Measurements from ENCODE around the gene UBE2D3.

Gene UBE2D3

GRCh38 chr4:102807345-102807744 is 20.0 kb downstream of the UBE2D3 start:
- no peak for DNase-seq (ENCODE audit: low read depth)

GRCh38 chr4:102799816-102800215 is 27.5 kb downstream of the UBE2D3 start:
- DNase-seq (ENCODE audit: low read depth): peak; percentile 80
- no peak overlapping the region for H3K4me3 ChIP-seq (ENCODE audit: low read depth, low read length)

More at GRCh38 chr4:102807345-102807744, 20.0 kb downstream of the UBE2D3 start:
- no peak overlapping the region for H3K4me3 ChIP-seq (ENCODE audit: low read depth, low read length)

DNA sequence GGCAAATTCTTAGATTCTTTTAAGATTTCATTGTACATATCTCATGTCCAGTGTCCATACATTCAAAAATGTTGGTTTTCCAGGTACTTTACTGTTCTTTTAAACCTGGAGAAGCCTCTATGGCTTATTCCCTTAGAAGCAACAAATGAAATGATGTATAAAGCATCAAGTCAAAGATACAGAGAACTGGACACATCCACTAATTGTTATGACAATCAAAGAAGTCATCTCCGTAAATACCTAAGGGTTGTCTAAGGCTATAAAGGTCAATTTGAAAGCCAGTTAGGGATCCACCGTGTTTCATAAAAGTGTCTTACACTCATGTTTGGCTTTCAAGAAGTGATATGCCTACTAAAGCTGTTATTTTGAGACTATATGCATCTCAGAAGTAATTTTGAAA is 32.4 kb downstream of the UBE2D3 start:
- DNase-seq (ENCODE audit: low read depth): no peak
- H3K4me3 ChIP-seq (ENCODE audit: low read depth, low read length): no peak overlapping the region

DNA sequence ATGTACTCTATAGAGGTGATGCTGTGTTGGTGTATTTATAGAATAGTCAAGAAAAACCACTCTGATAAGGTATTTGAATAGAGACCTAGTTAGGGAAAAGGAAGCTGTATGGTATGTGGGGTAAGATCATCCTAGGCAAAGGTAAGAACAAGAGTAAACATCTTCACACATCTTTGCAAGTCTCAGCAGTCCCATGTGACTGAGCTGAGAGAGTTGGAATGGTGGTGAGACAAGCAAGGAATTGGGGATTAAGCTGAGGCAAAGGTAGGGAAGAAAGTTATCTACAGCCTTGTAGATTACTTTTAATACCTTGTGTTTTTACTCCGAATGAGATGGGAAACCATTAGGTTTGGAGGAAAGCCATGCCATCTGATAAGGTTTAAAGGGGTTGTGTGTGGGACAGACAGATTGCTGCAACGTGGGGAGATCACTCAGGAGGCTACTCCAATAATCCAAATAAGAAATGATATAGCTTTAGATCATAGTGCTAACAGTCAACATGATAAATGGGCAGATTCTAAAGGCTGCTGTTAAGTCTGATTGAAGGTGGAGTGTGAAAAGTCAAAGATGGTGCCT is 34.9 kb downstream of the UBE2D3 start:
- no peak overlapping the region for H3K4me3 ChIP-seq (ENCODE audit: low read depth, low read length)
- no peak for DNase-seq (ENCODE audit: low read depth)

GRCh38 chr4:102791318-102791835 is 36.0 kb downstream of the UBE2D3 start:
- DNase-seq (ENCODE audit: low read depth): no peak
- H3K4me3 ChIP-seq (ENCODE audit: low read depth, low read length): no peak overlapping the region

GRCh38 chr4:102789317-102789717 is 38.0 kb downstream of the UBE2D3 start:
- H3K4me3 ChIP-seq (ENCODE audit: low read depth, low read length): no peak overlapping the region
- DNase-seq (ENCODE audit: low read depth): peak; percentile 43

DNA sequence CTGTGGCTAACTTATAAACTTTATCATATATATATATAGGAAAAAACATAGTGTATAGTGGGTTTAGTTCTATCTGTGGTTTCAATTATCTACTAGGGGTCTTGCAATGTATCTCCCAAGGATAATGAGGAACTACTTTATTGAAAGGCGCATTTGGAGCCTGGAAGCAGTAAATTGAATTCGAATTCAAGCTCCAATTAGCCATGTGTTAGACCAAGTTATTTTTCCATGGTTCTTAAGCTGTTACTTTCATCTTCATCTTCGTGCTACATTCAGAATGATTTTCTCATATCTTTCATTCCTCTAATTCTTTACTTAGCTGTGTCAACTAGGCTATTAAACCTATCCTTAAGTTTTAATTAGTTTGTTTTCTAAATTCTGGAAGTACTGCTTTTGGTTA is 39.4 kb downstream of the UBE2D3 start:
- DNase-seq (ENCODE audit: low read depth): no peak
- no peak overlapping the region for H3K4me3 ChIP-seq (ENCODE audit: low read depth, low read length)

GRCh38 chr4:102787096-102787881 is 40.1 kb downstream of the UBE2D3 start:
- no peak overlapping the region for H3K4me3 ChIP-seq (ENCODE audit: low read depth, low read length)
- peak; percentile 60 for DNase-seq (ENCODE audit: low read depth)

DNA sequence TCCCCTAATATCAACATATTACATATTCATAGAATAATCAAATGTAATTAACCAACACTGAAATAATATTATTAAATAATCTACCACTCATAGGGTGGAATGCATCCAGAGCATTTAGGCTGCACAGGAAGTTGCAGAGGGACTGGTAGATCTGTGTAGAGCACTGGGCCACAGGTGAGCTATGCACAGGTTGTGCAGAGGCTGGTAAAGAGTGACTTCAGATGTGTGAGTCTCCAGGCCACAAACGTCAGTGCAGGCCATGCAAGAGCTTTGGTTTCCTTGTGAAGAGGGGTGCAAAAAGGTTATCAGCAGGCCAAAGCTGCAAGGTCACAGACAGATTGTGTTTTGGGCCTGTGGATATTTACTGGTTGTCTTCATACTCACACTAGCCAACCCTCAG is 41.1 kb downstream of the UBE2D3 start:
- no peak for DNase-seq (ENCODE audit: low read depth)
- H3K4me3 ChIP-seq (ENCODE audit: low read depth, low read length): no peak overlapping the region

DNA sequence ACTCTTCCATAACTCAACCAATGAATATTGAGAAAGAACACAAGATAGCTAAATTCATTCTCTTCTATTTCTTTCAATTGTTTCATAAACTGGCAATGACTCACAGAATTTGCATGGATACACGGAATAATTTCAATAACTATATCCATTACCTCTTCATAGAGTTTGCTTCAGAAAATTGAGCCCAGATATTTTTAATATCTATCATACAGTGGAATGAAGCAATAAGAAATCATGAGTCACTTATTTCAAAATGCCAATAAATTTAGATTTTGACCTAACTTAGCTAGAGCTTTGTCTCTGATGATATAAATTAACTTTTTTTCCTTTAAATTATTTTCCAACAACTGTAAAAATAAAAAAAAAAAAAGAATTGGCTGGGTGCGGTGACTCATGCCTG is 44.3 kb downstream of the UBE2D3 start:
- no peak overlapping the region for H3K4me3 ChIP-seq (ENCODE audit: low read depth, low read length)
- DNase-seq (ENCODE audit: low read depth): no peak

DNA sequence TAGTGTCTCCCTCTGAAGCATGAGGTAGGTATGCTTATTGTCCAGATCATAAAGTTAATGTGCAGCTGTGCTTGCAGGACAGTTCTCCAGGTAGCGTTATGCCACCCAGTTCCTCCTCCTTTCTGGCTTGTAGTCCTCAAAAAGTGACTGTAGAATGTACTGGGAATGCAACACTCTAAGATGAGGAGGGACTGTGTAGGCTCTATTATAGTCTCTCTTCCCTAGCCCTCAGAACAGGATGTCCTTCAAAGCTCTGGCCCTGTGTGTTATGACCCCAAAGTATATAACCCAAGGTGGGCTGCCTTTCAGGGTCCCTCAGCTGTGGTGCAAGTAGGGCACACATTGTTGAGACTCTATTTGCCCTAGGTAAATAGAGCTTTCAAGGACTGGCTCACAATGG is 45.8 kb downstream of the UBE2D3 start:
- DNase-seq (ENCODE audit: low read depth): no peak
- no peak overlapping the region for H3K4me3 ChIP-seq (ENCODE audit: low read depth, low read length)

DNA sequence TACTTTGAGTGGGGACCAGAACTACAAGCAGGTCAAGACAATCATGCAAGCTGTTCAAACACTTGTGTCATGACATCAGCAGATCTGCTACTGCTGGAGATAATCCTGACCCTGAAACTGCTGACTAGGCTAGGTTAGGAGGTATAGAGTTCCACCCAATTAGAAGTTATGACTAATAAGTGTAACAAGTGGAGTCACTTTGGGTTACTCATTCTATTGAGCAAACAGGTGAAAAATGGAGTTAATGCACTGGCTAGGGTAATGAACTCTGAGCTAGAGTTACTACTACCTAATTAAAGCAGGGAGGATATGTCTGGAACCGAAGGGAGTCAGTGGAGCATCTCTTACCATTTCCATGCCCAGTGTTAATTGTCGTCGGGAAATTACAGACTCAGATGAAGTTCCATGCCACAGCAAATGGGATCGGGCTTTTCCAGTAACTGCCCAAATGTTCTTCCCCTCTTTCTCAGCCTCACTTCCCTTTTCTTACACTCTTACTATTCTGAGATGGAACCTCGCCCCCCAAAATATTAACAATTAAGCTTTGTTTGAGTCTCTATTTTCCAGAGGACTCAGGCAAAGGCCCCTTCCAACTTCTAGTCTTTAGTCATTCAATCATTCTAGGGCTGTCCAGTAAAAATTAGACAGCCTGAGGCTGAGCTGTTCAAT is 46.7 kb downstream of the UBE2D3 start:
- peak; percentile 21 for DNase-seq (ENCODE audit: low read depth)
- H3K4me3 ChIP-seq (ENCODE audit: low read depth, low read length): no peak overlapping the region

DNA sequence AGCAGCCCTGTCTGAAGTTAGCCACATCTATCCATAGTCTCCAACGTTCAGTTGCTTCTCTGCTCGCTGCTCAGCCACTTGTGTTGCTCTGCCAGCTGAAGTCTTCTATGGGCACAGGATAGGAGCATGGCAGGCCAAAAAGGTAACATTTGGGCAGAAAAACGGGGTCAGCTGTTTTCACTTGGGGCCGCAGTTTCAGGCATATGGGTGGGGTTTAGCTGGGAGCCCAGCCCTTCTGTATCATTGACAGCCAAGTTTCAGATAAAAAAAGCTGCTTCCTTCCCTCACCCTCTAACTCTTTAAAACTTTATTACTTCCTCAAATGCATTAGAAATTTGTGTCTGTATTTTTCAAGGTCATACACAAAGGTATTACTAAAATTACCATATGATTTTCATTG is 48.1 kb downstream of the UBE2D3 start:
- H3K4me3 ChIP-seq (ENCODE audit: low read depth, low read length): no peak overlapping the region
- DNase-seq (ENCODE audit: low read depth): no peak

DNA sequence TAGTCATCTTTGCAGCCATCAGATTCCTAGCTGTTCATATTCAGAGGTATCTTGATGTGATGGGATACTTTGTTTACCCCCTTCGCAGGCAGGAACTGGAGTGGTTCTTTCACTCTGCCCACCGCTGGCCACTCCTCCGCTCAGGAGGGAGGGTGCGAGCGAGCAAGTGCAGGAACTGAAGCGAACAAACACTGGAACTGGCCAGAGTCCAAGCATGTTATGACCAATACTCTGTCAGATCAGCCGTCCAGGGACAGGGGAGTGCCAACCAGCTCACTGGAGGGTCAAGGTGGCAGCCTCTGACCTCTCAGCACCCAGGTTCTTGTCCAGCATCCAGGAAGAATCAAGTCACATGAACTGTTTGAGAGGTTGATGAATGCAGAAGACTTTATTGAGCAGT is 48.6 kb downstream of the UBE2D3 start:
- DNase-seq (ENCODE audit: low read depth): no peak
- no peak overlapping the region for H3K4me3 ChIP-seq (ENCODE audit: low read depth, low read length)

DNA sequence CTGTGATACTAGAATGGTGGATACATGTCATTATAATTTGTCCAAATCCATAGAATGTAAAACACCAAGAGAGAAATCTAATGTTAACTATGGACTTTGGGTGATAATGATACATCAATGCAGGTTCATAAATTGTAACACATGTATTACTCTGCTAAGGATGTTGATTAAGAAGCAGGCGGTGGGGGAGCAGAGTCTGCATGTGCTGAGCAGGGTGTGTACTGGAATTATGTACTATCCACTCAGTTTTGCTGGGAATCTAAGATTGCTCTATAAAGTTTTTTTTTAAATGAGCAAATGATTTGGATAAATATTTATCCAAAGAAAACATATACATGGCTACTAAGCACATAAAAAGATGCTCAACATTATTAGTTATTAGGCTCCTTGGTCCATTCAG is 51.5 kb downstream of the UBE2D3 start:
- no peak overlapping the region for H3K4me3 ChIP-seq (ENCODE audit: low read depth, low read length)
- DNase-seq (ENCODE audit: low read depth): no peak

DNA sequence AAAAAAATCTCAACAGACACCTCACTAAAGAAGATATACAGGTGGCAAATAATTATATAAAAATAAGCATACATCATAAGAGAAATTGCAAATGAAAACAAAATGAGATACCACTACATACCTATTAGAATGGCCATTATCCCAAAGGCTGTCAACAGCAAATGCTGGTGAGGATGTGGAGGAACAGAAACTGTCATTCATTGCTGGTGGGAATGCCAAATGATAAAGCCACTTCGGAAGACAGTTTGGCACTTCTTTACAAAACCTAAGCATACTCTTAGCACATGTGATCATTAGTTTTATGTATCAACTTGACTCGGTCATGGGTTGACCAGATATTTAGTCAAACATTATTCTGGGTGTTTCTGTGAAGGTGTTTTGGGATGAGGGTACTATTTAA is 53.1 kb downstream of the UBE2D3 start:
- no peak for DNase-seq (ENCODE audit: low read depth)
- H3K4me3 ChIP-seq (ENCODE audit: low read depth, low read length): no peak overlapping the region

DNA sequence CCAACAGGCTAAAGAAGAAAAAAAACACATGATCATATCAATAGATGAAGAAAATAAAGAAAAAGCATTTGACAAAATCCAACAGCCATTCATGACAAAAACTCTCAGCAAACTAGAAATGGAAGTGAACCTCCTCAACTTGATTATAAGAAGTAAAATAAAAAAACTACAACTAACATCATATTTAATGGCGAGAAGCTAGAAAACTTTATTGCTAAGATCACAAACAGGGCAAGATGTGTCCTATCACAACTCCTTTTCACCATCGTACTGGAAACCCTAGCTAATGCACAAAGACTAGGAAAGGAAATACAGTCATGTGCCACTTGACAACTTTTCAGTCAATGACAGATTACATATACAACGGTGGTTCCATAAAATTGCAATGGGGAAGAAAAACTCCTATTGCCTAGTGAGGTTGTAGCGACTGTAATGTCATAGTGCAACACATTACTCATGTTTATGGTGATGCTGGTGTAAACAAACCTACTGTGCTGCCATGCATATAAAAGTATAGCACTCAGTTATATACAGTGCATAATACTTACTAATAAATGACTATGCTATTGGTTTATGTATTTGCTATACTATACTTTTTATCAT is 54.5 kb downstream of the UBE2D3 start:
- no peak for DNase-seq (ENCODE audit: low read depth)

GRCh38 chr4:102764901-102765300 is 62.5 kb downstream of the UBE2D3 start:
- no peak overlapping the region for H3K4me3 ChIP-seq (ENCODE audit: low read depth, low read length)
- no peak for DNase-seq (ENCODE audit: low read depth)

More for the DNA sequence above, 54.5 kb downstream of the UBE2D3 start:
- no peak overlapping the region for H3K4me3 ChIP-seq (ENCODE audit: low read depth, low read length)

DNA sequence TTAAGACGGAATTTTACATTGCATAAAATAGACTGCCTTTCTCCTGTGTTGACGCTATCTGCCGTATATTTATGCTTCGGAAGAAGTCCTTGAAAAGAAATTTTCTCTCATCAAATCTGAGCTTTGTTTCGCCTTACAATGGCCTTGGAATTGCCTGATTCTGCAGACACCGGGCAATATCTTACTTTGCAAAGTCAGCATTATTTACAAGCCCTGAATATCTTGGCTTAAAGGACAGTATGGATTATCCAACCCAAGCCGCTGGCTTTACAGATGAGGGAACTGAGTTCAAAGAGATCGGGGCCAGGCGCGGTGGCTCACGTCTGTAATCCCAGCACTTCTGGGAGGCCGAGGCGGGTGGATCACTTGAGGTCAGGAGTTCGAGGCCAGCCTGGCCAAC is 65.4 kb downstream of the UBE2D3 start:
- no peak overlapping the region for H3K4me3 ChIP-seq (ENCODE audit: low read depth, low read length)
- DNase-seq (ENCODE audit: low read depth): no peak

- DNase-seq (ENCODE audit: low read depth): no peak
- peak overlapping the region; percentile 81 for H3K4me3 ChIP-seq (ENCODE audit: low read depth, low read length)
Measured at GRCh38 chr4:102761296-102761701, 66.1 kb downstream of the UBE2D3 start.

Measured in skeletal muscle cell (primary cell).